Measurements from ENCODE around the gene FAM118B. TPM values are rescaled to one million over a fixed set of nuclear protein-coding genes. Genes with fewer than 3 reads are reported as not detected.
A peak's percentile ranks its signal among the peaks of the same experiment; 100 is the strongest.

Gene FAM118B
- total RNA-seq, 3 donors from 2014 or later, result 14.4 to 19.0 (median 18.7) TPM

- H3K4me1 ChIP-seq, result peaks cover 0 to 6% of the 10 kb centered on the region in 2 donors
- H3K36me3 ChIP-seq, result peaks cover 3% of the 10 kb centered on the region
- no peaks in the 10 kb centered on the region for H3K27me3 ChIP-seq
- intact Hi-C loops (cut with DNase I; ENCODE audit: low total_unique reads), result no loop called here
- TF ChIP-seq POLR2AphosphoS5 (IDR thresholded peaks at IDR 0.05) (no peak), POLR2A (IDR thresholded peaks at IDR 0.05) (no peak)
- TF ChIP-seq, protein P1, sequence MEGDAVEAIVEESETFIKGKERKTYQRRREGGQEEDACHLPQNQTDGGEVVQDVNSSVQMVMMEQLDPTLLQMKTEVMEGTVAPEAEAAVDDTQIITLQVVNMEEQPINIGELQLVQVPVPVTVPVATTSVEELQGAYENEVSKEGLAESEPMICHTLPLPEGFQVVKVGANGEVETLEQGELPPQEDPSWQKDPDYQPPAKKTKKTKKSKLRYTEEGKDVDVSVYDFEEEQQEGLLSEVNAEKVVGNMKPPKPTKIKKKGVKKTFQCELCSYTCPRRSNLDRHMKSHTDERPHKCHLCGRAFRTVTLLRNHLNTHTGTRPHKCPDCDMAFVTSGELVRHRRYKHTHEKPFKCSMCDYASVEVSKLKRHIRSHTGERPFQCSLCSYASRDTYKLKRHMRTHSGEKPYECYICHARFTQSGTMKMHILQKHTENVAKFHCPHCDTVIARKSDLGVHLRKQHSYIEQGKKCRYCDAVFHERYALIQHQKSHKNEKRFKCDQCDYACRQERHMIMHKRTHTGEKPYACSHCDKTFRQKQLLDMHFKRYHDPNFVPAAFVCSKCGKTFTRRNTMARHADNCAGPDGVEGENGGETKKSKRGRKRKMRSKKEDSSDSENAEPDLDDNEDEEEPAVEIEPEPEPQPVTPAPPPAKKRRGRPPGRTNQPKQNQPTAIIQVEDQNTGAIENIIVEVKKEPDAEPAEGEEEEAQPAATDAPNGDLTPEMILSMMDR (IDR thresholded peaks at IDR 0.05), result no peak
- H3K4me3 ChIP-seq, result peak overlapping the region; percentile 70 to 78 (median 78)
- no peak for DNase-seq (ENCODE audit: low spot score in 2 of 2)
- H3K9me3 ChIP-seq, result no peaks in the 10 kb centered on the region
- peak overlapping the region; percentile 16 to 61 for H3K27ac ChIP-seq
Observed at GRCh38 chr11:126210871-126211235, 729 bp upstream of the FAM118B start.

GRCh38 chr11:126212089-126212660 lies 593 bp downstream of the FAM118B start:
- Histone ChIP-seq H3K4me3 (peak overlapping the region; percentile 70 to 78 (median 78)), H3K27ac (peak overlapping the region in 1 of 2 donors; percentile 51), H3K4me1 (peaks cover 0 to 6% of the 10 kb centered on the region in 2 donors), H3K27me3 (no peaks in the 10 kb centered on the region), H3K9me3 (no peaks in the 10 kb centered on the region), H3K36me3 (no peaks in the 10 kb centered on the region)
- intact Hi-C loops (cut with DNase I; ENCODE audit: low total_unique reads), result no loop called here
- TF ChIP-seq POLR2AphosphoS5 (IDR thresholded peaks at IDR 0.05) (no peak), POLR2A (IDR thresholded peaks at IDR 0.05) (no peak)
- TF ChIP-seq, protein P1 (IDR thresholded peaks at IDR 0.05), result no peak
- no peak for DNase-seq (ENCODE audit: low spot score in 2 of 2)

DNA sequence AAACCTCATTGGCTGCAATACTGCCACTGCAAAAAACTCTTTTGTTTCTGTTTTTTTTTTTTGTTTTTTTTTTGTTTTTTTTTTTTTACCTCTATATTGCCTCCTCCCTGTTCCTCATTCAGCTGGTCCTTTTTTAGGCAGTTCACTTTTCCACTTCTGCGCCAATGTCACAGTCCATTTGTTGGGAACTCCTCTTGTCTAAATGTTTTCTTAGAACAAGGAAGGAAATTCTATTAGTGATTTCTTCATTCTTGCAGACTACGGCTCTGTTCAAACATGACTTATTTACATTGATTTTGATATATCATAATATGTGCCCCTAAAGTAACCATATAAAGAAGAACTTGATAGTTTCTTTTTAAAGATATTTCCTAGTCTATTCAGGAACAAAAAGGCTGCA lies 2.9 kb downstream of the FAM118B start:
- no peak for DNase-seq (ENCODE audit: low spot score in 2 of 2)
- H3K36me3 ChIP-seq, result no peaks in the 10 kb centered on the region
- H3K4me1 ChIP-seq, result peaks cover 0 to 6% of the 10 kb centered on the region in 2 donors
- H3K9me3 ChIP-seq, result no peaks in the 10 kb centered on the region
- intact Hi-C loops (cut with DNase I; ENCODE audit: low total_unique reads), result no loop called here
- no peak overlapping the region for H3K4me3 ChIP-seq
- no peaks in the 10 kb centered on the region for H3K27me3 ChIP-seq
- H3K27ac ChIP-seq, result no peak overlapping the region
- TF ChIP-seq POLR2A (IDR thresholded peaks at IDR 0.05), result no peak
- no peak for TF ChIP-seq POLR2AphosphoS5 (IDR thresholded peaks at IDR 0.05)
- TF ChIP-seq, protein P1 (IDR thresholded peaks at IDR 0.05), result no peak

- intact Hi-C loops (cut with DNase I; ENCODE audit: low total_unique reads), result no loop called here
- no peak for DNase-seq (ENCODE audit: low spot score in 2 of 2)
Observed at GRCh38 chr11:126214841-126215240, 3.3 kb downstream of the FAM118B start.

DNA sequence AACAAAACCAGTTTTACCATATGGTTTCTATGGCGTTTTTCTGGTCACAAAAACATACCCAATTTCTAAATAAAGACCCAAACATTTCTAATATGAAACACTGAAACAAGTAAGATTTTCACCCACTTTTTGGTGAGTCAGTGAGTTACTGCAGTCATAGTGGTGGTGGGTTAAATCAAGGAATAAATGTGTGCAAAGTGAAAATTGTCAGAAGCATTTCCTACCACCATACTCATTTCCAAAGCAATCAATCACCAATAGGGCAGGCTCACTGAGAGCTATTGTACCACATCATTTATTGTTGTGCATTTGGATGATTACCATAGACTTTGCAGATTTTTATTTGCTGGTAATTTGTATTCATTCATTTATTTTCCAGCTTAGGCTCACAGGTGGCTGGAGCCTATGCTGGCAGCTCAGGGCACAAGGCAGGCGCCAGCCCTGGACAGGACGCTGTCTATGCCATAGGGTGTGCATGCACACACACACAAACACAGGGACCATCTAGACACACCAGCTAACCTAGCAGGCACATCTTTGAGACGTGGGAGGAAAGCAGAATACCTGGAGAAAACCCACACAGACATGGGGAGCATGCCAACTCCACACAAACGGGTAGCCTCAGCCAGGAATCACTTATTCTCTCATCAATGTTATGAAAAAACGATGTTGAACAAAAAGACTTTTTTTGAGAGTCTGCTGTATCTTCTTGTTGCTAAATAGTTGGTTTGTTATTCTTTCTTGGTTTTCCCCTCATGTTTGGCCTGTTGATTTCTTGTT lies 5.1 kb downstream of the FAM118B start:
- no peaks in the 10 kb centered on the region for H3K4me1 ChIP-seq
- DNase-seq (ENCODE audit: low spot score in 2 of 2), result no peak
- TF ChIP-seq, protein P1 (IDR thresholded peaks at IDR 0.05), result no peak
- no peak for TF ChIP-seq POLR2A (IDR thresholded peaks at IDR 0.05)
- TF ChIP-seq POLR2AphosphoS5 (IDR thresholded peaks at IDR 0.05), result no peak
- H3K27me3 ChIP-seq, result no peaks in the 10 kb centered on the region
- H3K27ac ChIP-seq, result no peak overlapping the region
- intact Hi-C loops (cut with DNase I; ENCODE audit: low total_unique reads), result no loop called here
- no peaks in the 10 kb centered on the region for H3K36me3 ChIP-seq
- no peak overlapping the region for H3K4me3 ChIP-seq
- H3K9me3 ChIP-seq, result no peaks in the 10 kb centered on the region

More at GRCh38 chr11:126214841-126215240, 3.3 kb downstream of the FAM118B start:
- TF ChIP-seq POLR2AphosphoS5 (IDR thresholded peaks at IDR 0.05), result no peak
- Histone ChIP-seq H3K27me3 (no peaks in the 10 kb centered on the region), H3K36me3 (no peaks in the 10 kb centered on the region), H3K4me3 (no peak overlapping the region), H3K27ac (no peak overlapping the region), H3K4me1 (peaks cover 0 to 6% of the 10 kb centered on the region in 2 donors), H3K9me3 (no peaks in the 10 kb centered on the region)
